IMR-90 (cell line): ENCODE measurements around the gene RIMBP2. TPM values are rescaled to one million over a fixed set of nuclear protein-coding genes. Genes with fewer than 3 reads are reported as not detected.

ENCODE experiments used
- ATAC-seq: fragments of 200-7000 bp; cut with Tn5 transposase; 2 replicates; pipeline ENCODE4 v1.9.1; 2020; ENCODE audit warnings: low read depth, mild to moderate bottlenecking, moderate library complexity
- BruUV-seq: library from RNA; stranded (reverse); fragments of 400-500 nt; replicated peaks from 2 replicates; lab custom pipeline; 2021; lab: Mats Ljungman, UMichigan
- CTCF ChIA-PET: fragments of 300-600 bp; formaldehyde crosslinking; extraction: SDS; loops from one replicate; lab custom pipeline; 2021; ENCODE audit warnings: antibody characterized with exemption; lab: Yijun Ruan, JAX
- POLR2A ChIA-PET: fragments of 300-600 bp; sonication (Branson Sonifier 250); formaldehyde crosslinking; loops from one replicate; lab custom pipeline; 2022; ENCODE audit warnings: antibody characterized with exemption; ENCODE audit not compliant: unreplicated experiment; lab: Charles Lee
- DNase-seq: peaks from one replicate; pipeline ENCODE4 v3.0.0; 2013
- H2AFZ ChIP-seq: replicated peaks from 2 replicates; pipeline ENCODE3; 2013; ENCODE audit warnings: low read length, mild to moderate bottlenecking; ENCODE audit not compliant: poor library complexity
- H2AK5ac ChIP-seq: 2 replicates; pipeline ENCODE4 v1.6.1; 2013; ENCODE audit warnings: low read depth, low read length, inconsistent platforms
- H2AK9ac ChIP-seq: replicated peaks from 2 replicates; pipeline ENCODE3; 2013; ENCODE audit warnings: mild to moderate bottlenecking, low read depth, low read length, moderate library complexity; ENCODE audit not compliant: poor library complexity
- H2BK120ac ChIP-seq: 2 replicates; pipeline ENCODE4 v1.6.1; 2013; ENCODE audit warnings: low read depth, low read length, inconsistent platforms
- H2BK15ac ChIP-seq: 3 replicates; pipeline ENCODE4 v1.6.1; 2013; ENCODE audit warnings: low read depth, low read length, inconsistent platforms
- H2BK20ac ChIP-seq: 2 replicates; pipeline ENCODE4 v1.6.1; 2013; ENCODE audit warnings: low read depth, mild to moderate bottlenecking, inconsistent platforms, low read length, moderate library complexity
- H2BK5ac ChIP-seq: 2 replicates; pipeline ENCODE4 v1.6.1; 2013; ENCODE audit warnings: mild to moderate bottlenecking, low read depth, low read length, inconsistent platforms; ENCODE audit not compliant: poor library complexity, severe bottlenecking
- H3K14ac ChIP-seq: replicated peaks from 2 replicates; pipeline ENCODE4 v1.6.1; 2013; ENCODE audit warnings: low read depth, low read length, inconsistent platforms
- H3K18ac ChIP-seq: 2 replicates; pipeline ENCODE4 v1.6.1; 2013; ENCODE audit warnings: low read depth, low read length, control low read depth
- H3K23ac ChIP-seq: 2 replicates; pipeline ENCODE4 v1.6.1; 2013; ENCODE audit warnings: low read depth, low read length, inconsistent platforms
- H3K27ac ChIP-seq: 2 replicates; pipeline ENCODE4 v1.5.1; 2013; ENCODE audit warnings: mild to moderate bottlenecking, control low read depth, low read length; ENCODE audit not compliant: insufficient read depth
- H3K27me3 ChIP-seq: 2 replicates; pipeline ENCODE4 v1.6.1; 2013; ENCODE audit warnings: low read length; ENCODE audit not compliant: control insufficient read depth, insufficient read depth
- H3K36me3 ChIP-seq: 2 replicates; pipeline ENCODE4 v1.6.1; 2013; ENCODE audit warnings: low read length, mixed read lengths; ENCODE audit not compliant: control insufficient read depth, insufficient read depth
- H3K4ac ChIP-seq: 2 replicates; pipeline ENCODE4 v1.6.1; 2013; ENCODE audit warnings: low read depth, low read length, inconsistent platforms
- H3K4me1 ChIP-seq: 2 replicates; pipeline ENCODE4 v1.6.1; 2013; ENCODE audit warnings: low read length, mixed read lengths; ENCODE audit not compliant: control insufficient read depth, insufficient read depth
- H3K4me2 ChIP-seq: 2 replicates; pipeline ENCODE4 v1.6.1; 2013; ENCODE audit warnings: low read depth, mild to moderate bottlenecking, control low read depth, low read length, moderate library complexity
- H3K4me3 ChIP-seq: 2 replicates; pipeline ENCODE4 v1.5.1; 2013; ENCODE audit warnings: low read depth, mild to moderate bottlenecking, control low read depth, low read length, moderate library complexity; ENCODE audit not compliant: insufficient read depth
- H3K56ac ChIP-seq: 2 replicates; pipeline ENCODE4 v1.6.1; 2013; ENCODE audit warnings: low read length, inconsistent platforms; ENCODE audit not compliant: insufficient read depth; ENCODE audit errors: extremely low read depth
- H3K79me1 ChIP-seq, 2 experiments: 2 replicates each; pipeline ENCODE4 v1.6.1; 2013; ENCODE audit warnings: low read length in 2 of 2, inconsistent platforms in 1 of 2, low read depth in 1 of 2
- H3K9ac ChIP-seq: 2 replicates; pipeline ENCODE4 v1.6.1; 2013; ENCODE audit warnings: low read depth, low read length, control low read depth
- H3K9me1 ChIP-seq: 2 replicates; pipeline ENCODE4 v1.6.1; 2013; ENCODE audit warnings: low read length, inconsistent platforms; ENCODE audit not compliant: insufficient read depth
- H3K9me3 ChIP-seq: 2 replicates; pipeline ENCODE4 v1.6.1; 2013; ENCODE audit warnings: low read length; ENCODE audit not compliant: control insufficient read depth, insufficient read depth
- H4K20me1 ChIP-seq: 2 replicates; pipeline ENCODE4 v1.6.1; 2013; ENCODE audit warnings: low read length, inconsistent platforms; ENCODE audit not compliant: insufficient read depth
- H4K5ac ChIP-seq: 2 replicates; pipeline ENCODE4 v1.6.1; 2013; ENCODE audit warnings: mild to moderate bottlenecking, low read depth, low read length, control low read depth
- H4K8ac ChIP-seq, 2 experiments: 2 replicates each; pipeline ENCODE4 v1.6.1; 2013; ENCODE audit warnings: low read depth in 2 of 2, low read length in 2 of 2, control low read depth in 1 of 2, inconsistent platforms in 1 of 2
- H4K91ac ChIP-seq: 2 replicates; pipeline ENCODE4 v1.6.1; 2013; ENCODE audit warnings: low read depth, low read length, inconsistent platforms; ENCODE audit not compliant: insufficient read depth
- BHLHE40 ChIP-seq: fragments of 150-350 bp; IDR thresholded peaks from 2 replicates; pipeline ENCODE4 v1.6.1; 2016; ENCODE audit warnings: mild to moderate bottlenecking, low read depth, low read length
- CHD1 ChIP-seq: IDR thresholded peaks from 2 replicates; pipeline ENCODE4 v1.6.1; 2012; ENCODE audit warnings: low read depth, low read length, improper control_type of control experiment
- FOS ChIP-seq: fragments of 150-350 bp; IDR thresholded peaks from 2 replicates; pipeline ENCODE4 v1.6.1; 2016; ENCODE audit warnings: low read depth, low read length
- MAFK ChIP-seq: IDR thresholded peaks from 2 replicates; pipeline ENCODE4 v1.6.1; 2012; ENCODE audit warnings: low read depth, low read length, improper control_type of control experiment
- MAZ ChIP-seq: IDR thresholded peaks from 2 replicates; pipeline ENCODE4 v1.6.1; 2012; ENCODE audit warnings: low read depth, mild to moderate bottlenecking, low read length, improper control_type of control experiment, moderate library complexity, borderline replicate concordance
- MXI1 ChIP-seq: IDR thresholded peaks from 2 replicates; pipeline ENCODE4 v1.6.1; 2012; ENCODE audit warnings: low read depth, mild to moderate bottlenecking, low read length, moderate library complexity, borderline replicate concordance
- NFE2L2 ChIP-seq: fragments of 150-350 bp; IDR thresholded peaks from 2 replicates; pipeline ENCODE4 v1.6.1; 2016; ENCODE audit warnings: low read depth, mild to moderate bottlenecking, low read length
- POLR2A ChIP-seq: IDR thresholded peaks from 2 replicates; pipeline ENCODE4 v1.6.1; 2012; ENCODE audit warnings: mild to moderate bottlenecking, low read depth, low read length
- RAD21 ChIP-seq: IDR thresholded peaks from 2 replicates; pipeline ENCODE4 v1.6.1; 2012; ENCODE audit warnings: low read length, improper control_type of control experiment
- RCOR1 ChIP-seq: IDR thresholded peaks from 2 replicates; pipeline ENCODE4 v1.6.1; 2012; ENCODE audit warnings: mild to moderate bottlenecking, low read length, improper control_type of control experiment; ENCODE audit not compliant: insufficient replicate concordance
- RFX5 ChIP-seq: IDR thresholded peaks from 2 replicates; pipeline ENCODE4 v1.8.0; 2012; ENCODE audit warnings: low read depth, mild to moderate bottlenecking, low read length, moderate library complexity
- SMC3 ChIP-seq: fragments of 150-350 bp; IDR thresholded peaks from 2 replicates; pipeline ENCODE4 v1.6.1; 2016; ENCODE audit warnings: low read depth, mild to moderate bottlenecking, antibody characterized with exemption, low read length, moderate library complexity
- WGBS, 2 experiments: methylation state at CpG; one replicate each; pipeline versions ENCODE4 v1.1.5 to v1.1.7; 2013; ENCODE audit warnings: missing lambda C conversion rate in 2 of 2; ENCODE audit not compliant: insufficient read length in 1 of 2; ENCODE audit errors: extremely low coverage in 2 of 2; 5-methylcytosine and 5-hydroxymethylcytosine counted together
- dilution Hi-C: fragments of 300-500 bp; cut with HindIII; formaldehyde crosslinking; loops from one replicate; pipeline ENCODE4 v1.14.3; 2018; ENCODE audit warnings: low sequenced_read_pairs; ENCODE audit not compliant: unreplicated experiment
- in situ Hi-C: fragments of 300-500 bp; cut with MboI; formaldehyde crosslinking; loops from 3 replicates; pipeline ENCODE4 v1.14.3; 2019; ENCODE audit warnings: low sequenced_read_pairs, inconsistent platforms, mixed read lengths
- intact Hi-C: fragments of 100-400 bp; cut with micrococcal nuclease; formaldehyde crosslinking; loops from 2 replicates; pipeline ENCODE4 v1.10.0; 2022
- polyA plus RNA-seq, 3 experiments: library from polyadenylated mRNA; depleted of rRNA; stranded (reverse); fragments of >200 nt; gene quantifications; 2 replicates each; pipeline ENCODE4 v1.2.3, GENCODE V29; 2012; ENCODE audit warnings: low replicate concordance in 1 of 3
- total RNA-seq: library from RNA; depleted of rRNA; stranded (reverse); fragments of >200 nt; gene quantifications from 2 replicates; pipeline ENCODE4 v1.2.3, GENCODE V29; 2012
- TF ChIP-seq, protein P1 (sequence below): fragments of 150-350 bp; IDR thresholded peaks from 2 replicates; pipeline ENCODE4 v1.6.1; 2017; ENCODE audit warnings: mild to moderate bottlenecking, antibody characterized with exemption, low read length, low read depth
- TF ChIP-seq, protein P2 (sequence below): fragments of 150-350 bp; IDR thresholded peaks from 2 replicates; pipeline ENCODE4 v1.6.1; 2016; ENCODE audit warnings: low read depth, mild to moderate bottlenecking, low read length, moderate library complexity, borderline replicate concordance
- TF ChIP-seq, protein P3 (sequence below): conservative IDR thresholded peaks from 2 replicates; pipeline ENCODE4 v1.5.1; 2012; ENCODE audit warnings: mild to moderate bottlenecking, low read depth, low read length, improper control_type of control experiment

RIMBP2 gene
- total and polyA plus RNA-seq, 2 of the 4 experiments (the other 2 are of a cell fraction) = not detected

DNA sequence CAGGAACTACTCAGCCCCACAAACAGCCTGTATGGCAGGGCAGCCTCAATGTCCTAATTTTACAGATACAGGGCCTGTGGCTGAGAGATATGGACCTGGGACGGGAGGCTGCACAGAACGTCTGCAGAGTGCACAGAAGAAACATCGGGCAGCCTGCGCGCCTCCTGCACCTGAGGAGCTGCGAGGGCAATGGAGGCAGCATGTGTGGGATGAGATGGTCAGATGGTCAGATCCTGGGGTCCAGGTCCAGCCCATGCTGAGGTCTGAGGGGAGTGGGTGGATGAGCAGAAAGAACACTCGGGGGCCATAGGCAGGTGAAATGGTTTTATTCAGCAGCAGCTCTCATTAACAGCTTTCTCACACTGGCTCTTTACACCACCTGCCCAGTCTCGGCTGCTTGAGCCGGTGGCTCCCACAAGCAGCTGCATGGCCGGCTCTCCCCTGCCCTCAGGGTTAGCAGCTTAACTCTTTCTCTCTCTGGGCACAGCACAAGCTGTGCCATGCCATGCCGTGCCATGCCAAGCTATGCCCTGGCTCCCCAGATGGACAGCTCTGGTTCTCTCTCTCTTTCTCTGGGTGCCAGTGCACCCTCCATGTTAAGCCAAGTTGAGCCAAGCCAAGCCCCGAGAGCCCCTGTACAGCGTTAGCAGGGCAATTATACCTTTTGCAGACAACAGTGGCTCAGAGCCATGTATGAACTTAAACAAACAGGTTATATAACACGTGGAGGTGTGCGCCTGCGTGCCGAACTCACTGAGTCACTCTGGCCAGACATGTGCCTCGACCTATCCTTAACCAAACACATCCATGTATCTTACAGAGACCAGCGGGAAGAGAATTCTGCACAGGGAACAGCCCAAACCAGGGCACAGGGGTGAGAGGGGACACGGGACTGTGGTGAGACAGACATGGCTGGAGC, 47.6 kb downstream of the RIMBP2 start:
- Histone ChIP-seq H2BK120ac (no peak overlapping the region), H4K5ac (no peak overlapping the region), H3K14ac (no peak overlapping the region), H2BK15ac (no peak overlapping the region), H4K8ac (no peak overlapping the region), H3K27ac (no peak overlapping the region), H3K4me1 (no peaks in the 10 kb centered on the region), H3K9ac (no peak overlapping the region), H4K20me1 (no peaks in the 10 kb centered on the region), H3K4me2 (no peak overlapping the region), H3K56ac (no peak overlapping the region), H4K91ac (no peak overlapping the region), H3K4ac (no peak overlapping the region), H3K36me3 (no peaks in the 10 kb centered on the region), H3K23ac (no peak overlapping the region), H3K79me1 (no peaks in the 10 kb centered on the region), H3K9me1 (no peaks in the 10 kb centered on the region), H2AFZ (no peak overlapping the region), H2AK5ac (no peak overlapping the region), H2AK9ac (no peak overlapping the region), H3K27me3 (no peaks in the 10 kb centered on the region), H2BK5ac (no peak overlapping the region), H3K9me3 (peaks cover 42% of the 10 kb centered on the region), H3K18ac (no peak overlapping the region), H3K4me3 (no peak overlapping the region), H2BK20ac (no peak overlapping the region)
- 43% methylated on average over 7 of the region's 20 CpGs; no CpG with 5 or more reads in 1 of the 2 experiments for WGBS, 2 experiments
- BruUV-seq = no TSS peak
- DNase-seq (no peak), ATAC-seq (no peak)
- POLR2A ChIA-PET = no interaction called here
- CTCF ChIA-PET = no interaction called here
- TF ChIP-seq MAFK = no peak
- TF ChIP-seq, protein P1, sequence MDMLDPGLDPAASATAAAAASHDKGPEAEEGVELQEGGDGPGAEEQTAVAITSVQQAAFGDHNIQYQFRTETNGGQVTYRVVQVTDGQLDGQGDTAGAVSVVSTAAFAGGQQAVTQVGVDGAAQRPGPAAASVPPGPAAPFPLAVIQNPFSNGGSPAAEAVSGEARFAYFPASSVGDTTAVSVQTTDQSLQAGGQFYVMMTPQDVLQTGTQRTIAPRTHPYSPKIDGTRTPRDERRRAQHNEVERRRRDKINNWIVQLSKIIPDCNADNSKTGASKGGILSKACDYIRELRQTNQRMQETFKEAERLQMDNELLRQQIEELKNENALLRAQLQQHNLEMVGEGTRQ = no peak
- TF ChIP-seq RFX5 = no peak
- TF ChIP-seq SMC3 = no peak
- TF ChIP-seq, protein P2, sequence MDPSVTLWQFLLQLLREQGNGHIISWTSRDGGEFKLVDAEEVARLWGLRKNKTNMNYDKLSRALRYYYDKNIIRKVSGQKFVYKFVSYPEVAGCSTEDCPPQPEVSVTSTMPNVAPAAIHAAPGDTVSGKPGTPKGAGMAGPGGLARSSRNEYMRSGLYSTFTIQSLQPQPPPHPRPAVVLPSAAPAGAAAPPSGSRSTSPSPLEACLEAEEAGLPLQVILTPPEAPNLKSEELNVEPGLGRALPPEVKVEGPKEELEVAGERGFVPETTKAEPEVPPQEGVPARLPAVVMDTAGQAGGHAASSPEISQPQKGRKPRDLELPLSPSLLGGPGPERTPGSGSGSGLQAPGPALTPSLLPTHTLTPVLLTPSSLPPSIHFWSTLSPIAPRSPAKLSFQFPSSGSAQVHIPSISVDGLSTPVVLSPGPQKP = no peak
- TF ChIP-seq, protein P3, sequence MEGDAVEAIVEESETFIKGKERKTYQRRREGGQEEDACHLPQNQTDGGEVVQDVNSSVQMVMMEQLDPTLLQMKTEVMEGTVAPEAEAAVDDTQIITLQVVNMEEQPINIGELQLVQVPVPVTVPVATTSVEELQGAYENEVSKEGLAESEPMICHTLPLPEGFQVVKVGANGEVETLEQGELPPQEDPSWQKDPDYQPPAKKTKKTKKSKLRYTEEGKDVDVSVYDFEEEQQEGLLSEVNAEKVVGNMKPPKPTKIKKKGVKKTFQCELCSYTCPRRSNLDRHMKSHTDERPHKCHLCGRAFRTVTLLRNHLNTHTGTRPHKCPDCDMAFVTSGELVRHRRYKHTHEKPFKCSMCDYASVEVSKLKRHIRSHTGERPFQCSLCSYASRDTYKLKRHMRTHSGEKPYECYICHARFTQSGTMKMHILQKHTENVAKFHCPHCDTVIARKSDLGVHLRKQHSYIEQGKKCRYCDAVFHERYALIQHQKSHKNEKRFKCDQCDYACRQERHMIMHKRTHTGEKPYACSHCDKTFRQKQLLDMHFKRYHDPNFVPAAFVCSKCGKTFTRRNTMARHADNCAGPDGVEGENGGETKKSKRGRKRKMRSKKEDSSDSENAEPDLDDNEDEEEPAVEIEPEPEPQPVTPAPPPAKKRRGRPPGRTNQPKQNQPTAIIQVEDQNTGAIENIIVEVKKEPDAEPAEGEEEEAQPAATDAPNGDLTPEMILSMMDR = no peak
- no peak for TF ChIP-seq BHLHE40
- no peak for TF ChIP-seq RAD21
- TF ChIP-seq MXI1 = no peak
- no peak for TF ChIP-seq POLR2A
- TF ChIP-seq CHD1 = no peak
- TF ChIP-seq MAZ = no peak
- no peak for TF ChIP-seq FOS
- no peak for TF ChIP-seq RCOR1
- TF ChIP-seq NFE2L2 = no peak
- in situ Hi-C loops (no loop called here), intact Hi-C loops (no loop called here), dilution Hi-C loops (no loop called here)
